HepG2 (cell line): Measurements from ENCODE around the gene STX1B. TPM values are rescaled to one million over a fixed set of nuclear protein-coding genes. Genes with fewer than 3 reads are reported as not detected.

Experiments used
- ARID4A ChIP-seq: sonication (generic); formaldehyde crosslinking; IDR thresholded peaks from 2 replicates; pipeline ENCODE4 v1.5.0; 2020; ENCODE audit warnings: mild to moderate bottlenecking, missing genetic modification reagents, borderline replicate concordance
- BORCS8-MEF2B ChIP-seq: sonication (generic); formaldehyde crosslinking; IDR thresholded peaks from 2 replicates; pipeline ENCODE4 v1.8.0; 2022; ENCODE audit warnings: mild to moderate bottlenecking, missing genetic modification reagents
- EP300 ChIP-seq, 3 experiments: sonication (generic) in 1 of 3; formaldehyde crosslinking in 1 of 3; IDR thresholded peaks; 2 replicates each; pipeline versions ENCODE4 v1.5.1 to v1.6.1; 2011 to 2020; ENCODE audit warnings: low read depth in 2 of 3, low read length in 2 of 3, borderline replicate concordance in 1 of 3, improper control_type of control experiment in 1 of 3, mild to moderate bottlenecking in 1 of 3, missing genetic modification reagents in 1 of 3, moderate library complexity in 1 of 3
- GATA4 ChIP-seq: sonication (generic); IDR thresholded peaks from 2 replicates; pipeline ENCODE4 v1.6.1; 2016; ENCODE audit warnings: antibody characterized with exemption, low read depth, borderline replicate concordance
- GLMP ChIP-seq: sonication (generic); formaldehyde crosslinking; IDR thresholded peaks from 2 replicates; pipeline ENCODE4 v1.9.0; 2021; ENCODE audit warnings: missing genetic modification reagents, mild to moderate bottlenecking, borderline replicate concordance
- HNRNPLL ChIP-seq: fragments of 200-400 bp; formaldehyde crosslinking; IDR thresholded peaks from 2 replicates; pipeline ENCODE4 v1.6.1; 2017; ENCODE audit warnings: mild to moderate bottlenecking, low read depth, low read length; ENCODE audit not compliant: poor library complexity, severe bottlenecking
- HNRNPUL1 ChIP-seq: fragments of 200-400 bp; formaldehyde crosslinking; IDR thresholded peaks from 2 replicates; pipeline ENCODE4 v1.6.1; 2017; ENCODE audit warnings: low read depth, mild to moderate bottlenecking, low read length, moderate library complexity
- MTA3 ChIP-seq: sonication (generic); formaldehyde crosslinking; IDR thresholded peaks from 2 replicates; pipeline ENCODE4 v1.4.0; 2020; ENCODE audit warnings: missing genetic modification reagents
- NR2C2 ChIP-seq: sonication (generic); formaldehyde crosslinking; IDR thresholded peaks from 2 replicates; pipeline ENCODE4 v1.4.0; 2020; ENCODE audit warnings: missing genetic modification reagents, mild to moderate bottlenecking, moderate library complexity, borderline replicate concordance
- RFX5 ChIP-seq: IDR thresholded peaks from 2 replicates; pipeline ENCODE4 v1.6.1; 2011; ENCODE audit warnings: low read depth, low read length, improper control_type of control experiment
- SETDB1 ChIP-seq: sonication (generic); formaldehyde crosslinking; IDR thresholded peaks from 2 replicates; pipeline ENCODE4 v1.5.1; 2020; ENCODE audit warnings: missing genetic modification reagents, mild to moderate bottlenecking, borderline replicate concordance
- ZFP82 ChIP-seq: sonication (generic); formaldehyde crosslinking; IDR thresholded peaks from 2 replicates; pipeline ENCODE4 v1.5.1; 2020; ENCODE audit warnings: mild to moderate bottlenecking, missing genetic modification reagents, borderline replicate concordance
- ZNF274 ChIP-seq: sonication (generic); formaldehyde crosslinking; IDR thresholded peaks from 2 replicates; pipeline ENCODE4 v1.5.1; 2020; ENCODE audit warnings: mild to moderate bottlenecking, missing genetic modification reagents
- ZNF33A ChIP-seq: sonication (generic); formaldehyde crosslinking; IDR thresholded peaks from 2 replicates; pipeline ENCODE4 v1.5.1; 2020; ENCODE audit warnings: missing genetic modification reagents, mild to moderate bottlenecking, moderate library complexity, borderline replicate concordance
- ZNF382 ChIP-seq: sonication (generic); formaldehyde crosslinking; IDR thresholded peaks from 2 replicates; pipeline ENCODE4 v1.5.0; 2020; ENCODE audit warnings: missing genetic modification reagents, mild to moderate bottlenecking, borderline replicate concordance
- ZNF616 ChIP-seq: sonication (generic); formaldehyde crosslinking; IDR thresholded peaks from 2 replicates; pipeline ENCODE4 v1.5.0; 2020; ENCODE audit warnings: low read depth, mild to moderate bottlenecking, missing genetic modification reagents
- ZNF841 ChIP-seq: sonication (generic); formaldehyde crosslinking; IDR thresholded peaks from 2 replicates; pipeline ENCODE4 v1.8.1; 2023; ENCODE audit warnings: missing genetic modification reagents, borderline replicate concordance
- polyA plus RNA-seq, 8 experiments: library from polyadenylated mRNA; depleted of rRNA in 3 of 8; stranded (reverse) in 7 of 8; unstranded in 1 of 8; fragments of >200 nt; fragmentation: Illumina TruSeq in 4 of 8; extraction: Trizol in 4 of 8; gene quantifications; 2 replicates each; pipeline versions ENCODE4 v1.2.1 to v1.2.3, GENCODE V29; 2011 to 2016; ENCODE audit warnings: low read depth in 4 of 8, missing spikeins in 1 of 8, mixed read lengths in 1 of 8; ENCODE audit not compliant: insufficient read depth in 1 of 8
- total RNA-seq, 5 experiments: library from RNA; depleted of rRNA; stranded (reverse); fragments of >200 nt; fragmentation: Illumina TruSeq; extraction: Trizol; gene quantifications; 2 replicates each; pipeline ENCODE4 v1.2.3, GENCODE V29; 2016; ENCODE audit warnings: low read depth in 1 of 5
- TF ChIP-seq, protein P1 (sequence below): sonication (generic); formaldehyde crosslinking; IDR thresholded peaks from 2 replicates; pipeline ENCODE4 v1.8.0; 2023; ENCODE audit warnings: mild to moderate bottlenecking, missing genetic modification reagents
- TF ChIP-seq, protein P2 (sequence below): sonication (generic); formaldehyde crosslinking; IDR thresholded peaks from 2 replicates; pipeline ENCODE4 v1.8.1; 2023; ENCODE audit warnings: mild to moderate bottlenecking, missing genetic modification reagents
- TF ChIP-seq, protein P3 (sequence below): sonication (generic); formaldehyde crosslinking; IDR thresholded peaks from 2 replicates; pipeline ENCODE4 v1.8.1; 2023; ENCODE audit warnings: mild to moderate bottlenecking, inconsistent platforms, moderate library complexity, missing genetic modification reagents, borderline replicate concordance

STX1B gene
- total and polyA plus RNA-seq, 2 of the 13 experiments (the other 11 are each of a cell fraction or from before 2014, with no cell fraction given) = 2.1 to 3.0 TPM

DNA sequence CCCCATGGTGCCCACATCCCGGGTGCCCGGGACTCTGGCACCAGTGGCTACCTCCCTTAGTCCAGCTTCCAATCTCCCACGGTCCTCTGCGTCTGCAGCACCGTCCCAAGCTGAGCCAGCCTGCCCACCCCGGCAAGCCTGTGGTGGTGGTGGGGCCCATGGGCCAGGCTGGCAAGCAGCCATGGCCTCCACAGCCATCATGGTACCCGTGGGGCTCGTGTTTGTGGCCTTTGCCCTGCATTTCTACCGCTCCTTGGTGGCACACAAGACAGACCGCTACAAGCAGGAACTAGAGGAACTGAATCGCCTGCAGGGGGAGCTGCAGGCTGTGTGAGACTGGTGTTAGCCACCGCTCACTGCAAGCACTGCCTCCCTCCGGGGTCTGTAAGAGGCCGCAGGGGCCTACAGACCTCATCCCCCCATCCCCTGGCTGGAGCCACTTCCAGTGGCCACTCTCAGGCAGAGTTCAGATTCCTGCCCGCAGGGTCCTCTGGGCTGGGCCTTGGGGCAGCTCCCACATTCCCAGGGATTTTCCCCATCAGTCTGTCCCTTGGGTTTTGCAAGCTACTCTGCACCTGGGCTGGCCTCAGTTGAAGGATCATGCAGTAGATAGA is 56.8 kb downstream of the STX1B start (continued):
- TF ChIP-seq SETDB1 (CRISPR knock-in tag) (no peak), ZNF33A (CRISPR knock-in tag) (no peak), RFX5 (no peak), ZNF841 (CRISPR knock-in tag) (no peak), GLMP (CRISPR knock-in tag) (no peak), ZNF616 (CRISPR knock-in tag) (no peak), ZNF274 (peak; percentile 81), MTA3 (CRISPR knock-in tag) (no peak), NR2C2 (CRISPR knock-in tag) (no peak; the same call in 1 of the 2 replicates), ZNF382 (CRISPR knock-in tag) (no peak), GATA4 (no peak), HNRNPUL1 (no peak), BORCS8-MEF2B (CRISPR knock-in tag) (peak; percentile 57; the same call in 1 of the 2 replicates), EP300 (IDR thresholded peaks at IDR 0.05; ENCODE audit: low read depth in 2 of 2, low read length in 2 of 2) (no peak), EP300 (CRISPR knock-in tag; IDR thresholded peaks at IDR 0.05; ENCODE audit: borderline replicate concordance) (no peak), HNRNPLL (peak; percentile 41), ZFP82 (CRISPR knock-in tag) (no peak), ARID4A (peak; percentile 56; the same call in 1 of the 2 replicates)
- TF ChIP-seq, protein P1, sequence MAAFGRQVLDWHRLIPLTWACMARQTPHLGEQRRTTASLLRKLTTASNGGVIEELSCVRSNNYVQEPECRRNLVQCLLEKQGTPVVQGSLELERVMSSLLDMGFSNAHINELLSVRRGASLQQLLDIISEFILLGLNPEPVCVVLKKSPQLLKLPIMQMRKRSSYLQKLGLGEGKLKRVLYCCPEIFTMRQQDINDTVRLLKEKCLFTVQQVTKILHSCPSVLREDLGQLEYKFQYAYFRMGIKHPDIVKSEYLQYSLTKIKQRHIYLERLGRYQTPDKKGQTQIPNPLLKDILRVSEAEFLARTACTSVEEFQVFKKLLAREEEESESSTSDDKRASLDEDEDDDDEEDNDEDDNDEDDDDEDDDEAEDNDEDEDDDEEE = no peak
- TF ChIP-seq, protein P2, sequence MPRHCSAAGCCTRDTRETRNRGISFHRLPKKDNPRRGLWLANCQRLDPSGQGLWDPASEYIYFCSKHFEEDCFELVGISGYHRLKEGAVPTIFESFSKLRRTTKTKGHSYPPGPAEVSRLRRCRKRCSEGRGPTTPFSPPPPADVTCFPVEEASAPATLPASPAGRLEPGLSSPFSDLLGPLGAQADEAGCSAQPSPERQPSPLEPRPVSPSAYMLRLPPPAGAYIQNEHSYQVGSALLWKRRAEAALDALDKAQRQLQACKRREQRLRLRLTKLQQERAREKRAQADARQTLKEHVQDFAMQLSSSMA (CRISPR knock-in tag) = 0 out of 2 replicates have a peak, but pooled peaks have one; percentile 47
- TF ChIP-seq, protein P3, sequence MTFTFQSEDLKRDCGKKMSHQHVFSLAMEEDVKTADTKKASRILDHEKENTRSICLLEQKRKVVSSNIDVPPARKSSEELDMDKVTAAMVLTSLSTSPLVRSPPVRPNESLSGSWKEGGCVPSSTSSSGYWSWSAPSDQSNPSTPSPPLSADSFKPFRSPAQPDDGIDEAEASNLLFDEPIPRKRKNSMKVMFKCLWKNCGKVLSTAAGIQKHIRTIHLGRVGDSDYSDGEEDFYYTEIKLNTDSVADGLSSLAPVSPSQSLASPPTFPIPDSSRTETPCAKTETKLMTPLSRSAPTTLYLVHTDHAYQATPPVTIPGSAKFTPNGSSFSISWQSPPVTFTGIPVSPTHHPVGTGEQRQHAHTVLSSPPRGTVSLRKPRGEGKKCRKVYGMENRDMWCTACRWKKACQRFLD (CRISPR knock-in tag) = no peak
